Muscle of leg (tissue), 11 donors: Measurements from ENCODE around the gene CSRP2. TPM values are rescaled to one million over a fixed set of nuclear protein-coding genes. Genes with fewer than 3 reads are reported as not detected.

ENCODE experiments used
- DNase-seq: peaks from one replicate; pipeline ENCODE4 v3.0.0; 2013
- H3K27ac ChIP-seq: one replicate; pipeline ENCODE4 v1.5.1; 2013; ENCODE audit warnings: mild to moderate bottlenecking, low read length, control low read depth
- H3K27me3 ChIP-seq: one replicate; pipeline ENCODE4 v1.6.1; 2013; ENCODE audit warnings: low read length; ENCODE audit not compliant: control insufficient read depth, insufficient read depth
- H3K36me3 ChIP-seq: one replicate; pipeline ENCODE4 v1.6.1; 2013; ENCODE audit warnings: low read length; ENCODE audit not compliant: control insufficient read depth, insufficient read depth
- H3K4me1 ChIP-seq: one replicate; pipeline ENCODE4 v1.6.1; 2013; ENCODE audit warnings: low read length; ENCODE audit not compliant: control insufficient read depth, insufficient read depth
- H3K4me3 ChIP-seq: one replicate; pipeline ENCODE4 v1.5.1; 2013; ENCODE audit warnings: low read length, control low read depth
- H3K9me3 ChIP-seq: replicated peaks from 2 replicates; pipeline ENCODE4 v1.6.1; 2013; ENCODE audit warnings: low read depth, low read length; ENCODE audit not compliant: control insufficient read depth
- WGBS: methylation state at CpG from one replicate; pipeline ENCODE4 v1.1.5; 2013; ENCODE audit warnings: missing lambda C conversion rate; ENCODE audit not compliant: insufficient coverage; 5-methylcytosine and 5-hydroxymethylcytosine counted together
- polyA plus RNA-seq, 8 donors: library from polyadenylated mRNA; unstranded; fragments of 120-200 nt; gene quantifications; one replicate each; pipeline versions ENCODE4 v1.2.1 to v1.2.3, GENCODE V29; 2013; ENCODE audit warnings: inconsistent platforms in 1 of 8, low replicate concordance in 1 of 8; ENCODE audit not compliant: insufficient read length in 8 of 8, insufficient read depth in 1 of 8
- total RNA-seq: library from RNA; stranded (reverse); fragments of 120-200 nt; gene quantifications from one replicate; pipeline ENCODE4 v1.2.4, GENCODE V29; 2013

CSRP2 gene
- total and polyA plus RNA-seq, 9 donors: 32.3 to 71.7 (median 43.0) TPM

GRCh38 chr12:76879710-76880518 lies 1.1 kb upstream of the CSRP2 start:
- H3K27ac ChIP-seq: peak overlapping the region; percentile 94
- WGBS: 75% methylated on average over 2 of the region's 13 CpGs
- H3K4me3 ChIP-seq: peak overlapping the region; percentile 75
- H3K4me1 ChIP-seq: peaks cover 13% of the 10 kb centered on the region
- H3K9me3 ChIP-seq: peaks cover 2% of the 10 kb centered on the region
- no peaks in the 10 kb centered on the region for H3K36me3 ChIP-seq
- DNase-seq: no peak
- H3K27me3 ChIP-seq: peaks cover 8% of the 10 kb centered on the region

- no peaks in the 10 kb centered on the region for H3K36me3 ChIP-seq
- peaks cover 13% of the 10 kb centered on the region for H3K4me1 ChIP-seq
- H3K27me3 ChIP-seq: peaks cover 8% of the 10 kb centered on the region
- DNase-seq: peak; percentile 65
- 0% methylated on average over 23 of the region's 44 CpGs for WGBS
- peak overlapping the region; percentile 89 for H3K27ac ChIP-seq
- H3K9me3 ChIP-seq: no peaks in the 10 kb centered on the region
- peak overlapping the region; percentile 75 for H3K4me3 ChIP-seq
These were observed 520 bp downstream of the CSRP2 start for GRCh38 chr12:76878099-76878898.

GRCh38 chr12:76876696-76877229 lies 2.1 kb downstream of the CSRP2 start:
- H3K27ac ChIP-seq: no peak overlapping the region
- H3K36me3 ChIP-seq: no peaks in the 10 kb centered on the region
- peaks cover 8% of the 10 kb centered on the region for H3K27me3 ChIP-seq
- H3K9me3 ChIP-seq: no peaks in the 10 kb centered on the region
- DNase-seq: no peak
- 88% methylated on average over 1 of the region's 2 CpGs for WGBS
- no peak overlapping the region for H3K4me3 ChIP-seq
- peaks cover 13% of the 10 kb centered on the region for H3K4me1 ChIP-seq

- peaks cover 11% of the 10 kb centered on the region for H3K4me1 ChIP-seq
- WGBS: 74% methylated on average over 4 of the region's 11 CpGs
These were observed 4.2 kb downstream of the CSRP2 start for GRCh38 chr12:76874491-76875190.

GRCh38 chr12:76874027-76874426 lies 4.8 kb downstream of the CSRP2 start:
- Histone ChIP-seq H3K9me3 (no peaks in the 10 kb centered on the region), H3K27ac (no peak overlapping the region), H3K4me1 (peaks cover 7% of the 10 kb centered on the region), H3K4me3 (no peak overlapping the region), H3K36me3 (no peaks in the 10 kb centered on the region), H3K27me3 (peaks cover 8% of the 10 kb centered on the region)
- no peak for DNase-seq
- no CpG with 5 or more reads among the region's 3 CpGs for WGBS

More at GRCh38 chr12:76874491-76875190, 4.2 kb downstream of the CSRP2 start:
- no peaks in the 10 kb centered on the region for H3K9me3 ChIP-seq
- H3K27ac ChIP-seq: no peak overlapping the region
- no peak for DNase-seq
- H3K4me3 ChIP-seq: no peak overlapping the region
- no peaks in the 10 kb centered on the region for H3K36me3 ChIP-seq
- peaks cover 8% of the 10 kb centered on the region for H3K27me3 ChIP-seq

GRCh38 chr12:76872415-76872814 lies 6.4 kb downstream of the CSRP2 start:
- Histone ChIP-seq H3K4me1 (peaks cover 5% of the 10 kb centered on the region), H3K9me3 (no peaks in the 10 kb centered on the region), H3K27ac (no peak overlapping the region), H3K27me3 (no peaks in the 10 kb centered on the region), H3K4me3 (no peak overlapping the region), H3K36me3 (no peaks in the 10 kb centered on the region)
- 81% methylated on average over 5 of the region's 5 CpGs for WGBS
- no peak for DNase-seq

- Histone ChIP-seq H3K27me3 (no peaks in the 10 kb centered on the region), H3K36me3 (no peaks in the 10 kb centered on the region), H3K9me3 (no peaks in the 10 kb centered on the region), H3K4me1 (peaks cover 10% of the 10 kb centered on the region), H3K27ac (no peak overlapping the region), H3K4me3 (no peak overlapping the region)
- WGBS: no CpG with 5 or more reads among the region's 3 CpGs
- peak; percentile 91 for DNase-seq
These were observed 7.1 kb downstream of the CSRP2 start for GRCh38 chr12:76871742-76872141.

- Histone ChIP-seq H3K27me3 (no peaks in the 10 kb centered on the region), H3K4me1 (peaks cover 15% of the 10 kb centered on the region), H3K4me3 (no peak overlapping the region), H3K27ac (no peak overlapping the region), H3K36me3 (no peaks in the 10 kb centered on the region), H3K9me3 (no peaks in the 10 kb centered on the region)
- no peak for DNase-seq
- no CpG with 5 or more reads among the region's 2 CpGs for WGBS
These were observed 7.7 kb downstream of the CSRP2 start for GRCh38 chr12:76871082-76871481.

GRCh38 chr12:76866726-76867125 lies 12.1 kb downstream of the CSRP2 start:
- H3K36me3 ChIP-seq: peaks cover 3% of the 10 kb centered on the region
- H3K27ac ChIP-seq: peak overlapping the region; percentile 85
- DNase-seq: peak; percentile 91
- H3K4me1 ChIP-seq: peaks cover 31% of the 10 kb centered on the region
- no peaks in the 10 kb centered on the region for H3K9me3 ChIP-seq
- no CpG with 5 or more reads among the region's 8 CpGs for WGBS
- H3K4me3 ChIP-seq: no peak overlapping the region
- H3K27me3 ChIP-seq: no peaks in the 10 kb centered on the region
